GM10248 (cell line): ENCODE measurements around the gene CACNA1C.

Source experiments
- CTCF ChIA-PET: fragments of 300-600 bp; sonication (Branson Sonifier 250); formaldehyde crosslinking; extraction: SDS; loops from one replicate; lab custom pipeline; 2021; ENCODE audit warnings: antibody characterized with exemption; lab: Yijun Ruan, JAX
- POLR2A ChIA-PET: fragments of 350-650 bp; sonication (Branson Sonifier 250); formaldehyde crosslinking; extraction: SDS; loops from one replicate; lab custom pipeline; 2020; ENCODE audit warnings: antibody characterized with exemption; lab: Yijun Ruan, JAX
- DNase-seq: peaks from one replicate; pipeline ENCODE4 v3.0.0; 2012; ENCODE audit errors: extremely low spot score
- CTCF ChIP-seq: IDR thresholded peaks from 2 replicates; pipeline ENCODE4 v1.5.1; 2012; ENCODE audit warnings: mild to moderate bottlenecking, low read depth; ENCODE audit errors: extremely low read depth, missing control alignments, control extremely low read depth

Gene CACNA1C

GRCh38 chr12:2664721-2665577, 612.2 kb downstream of the CACNA1C start:
- no peak for DNase-seq
- TF ChIP-seq CTCF, result no peak
- ChIA-PET POLR2A (no interaction called here), CTCF (interaction anchor here (1.0 kb wide), 1 partner anchor 16 kb away, joined by 3 read pairs; no protein-coding TSS in a partner anchor)

GRCh38 chr12:2666411-2666810, 613.6 kb downstream of the CACNA1C start:
- CTCF ChIA-PET, result no interaction called here
- no peak for DNase-seq
- no peak for TF ChIP-seq CTCF
- POLR2A ChIA-PET, result no interaction called here

GRCh38 chr12:2666846-2667245, 614.1 kb downstream of the CACNA1C start:
- no peak for TF ChIP-seq CTCF
- DNase-seq, result no peak
- ChIA-PET CTCF (no interaction called here), POLR2A (no interaction called here)

GRCh38 chr12:2667716-2668440, 615.1 kb downstream of the CACNA1C start:
- ChIA-PET CTCF (no interaction called here), POLR2A (no interaction called here)
- TF ChIP-seq CTCF, result no peak
- DNase-seq, result no peak

- ChIA-PET POLR2A (no interaction called here), CTCF (interaction anchor here (1.0 kb wide), 1 partner anchor 11 kb away, joined by 3 read pairs; no protein-coding TSS in a partner anchor)
- no peak for DNase-seq
- no peak for TF ChIP-seq CTCF
These were observed 616.0 kb downstream of the CACNA1C start for GRCh38 chr12:2668816-2669215.

- POLR2A ChIA-PET, result no interaction called here
- no peak for TF ChIP-seq CTCF
- CTCF ChIA-PET, result interaction anchor here (1.0 kb wide), 1 partner anchor 12 kb away, joined by 3 read pairs; no protein-coding TSS in a partner anchor
- DNase-seq, result no peak
These were observed 616.8 kb downstream of the CACNA1C start for GRCh38 chr12:2669560-2669959.
